Right lobe of liver (tissue), 6 donors: ENCODE measurements around the gene GTF2IRD1. TPM values are rescaled to one million over a fixed set of nuclear protein-coding genes. Genes with fewer than 3 reads are reported as not detected.

Experiments used
- ATAC-seq, 4 donors: fragments of 200-7000 bp; cut with Tn5 transposase; one replicate each; pipeline ENCODE4 v1.9.1; 2020; ENCODE audit warnings: mild to moderate bottlenecking in 4 of 4, moderate library complexity in 4 of 4
- DNase-seq, 3 donors: peaks; one replicate each; pipeline ENCODE4 v3.0.0-alpha.2; 2020
- H3K27ac ChIP-seq, 3 donors: fragments of 200-600 bp; one replicate each; pipeline ENCODE4 v1.8.0; 2022
- H3K27me3 ChIP-seq, 2 donors: fragments of 200-600 bp; one replicate each; pipeline ENCODE4 v1.8.0; 2022
- H3K36me3 ChIP-seq, 4 donors: fragments of 200-600 bp; sonication (generic) in 1 of 4; one replicate each; pipeline versions ENCODE4 v1.5.1 to v1.8.0; 2017 to 2022; ENCODE audit warnings: control low read depth in 1 of 4
- H3K4me1 ChIP-seq, 4 donors: fragments of 200-600 bp; sonication (generic) in 1 of 4; one replicate each; pipeline versions ENCODE4 v1.5.1 to v1.8.0; 2017 to 2022; ENCODE audit warnings: control low read depth in 1 of 4
- H3K4me3 ChIP-seq, 3 donors: fragments of 200-600 bp; one replicate each; pipeline ENCODE4 v1.8.0; 2022
- H3K9me3 ChIP-seq, 4 donors: fragments of 200-600 bp; sonication (generic) in 1 of 4; one replicate each; pipeline versions ENCODE4 v1.5.1 to v1.8.0; 2017 to 2022; ENCODE audit warnings: control low read depth in 1 of 4
- POLR2A ChIP-seq: fragments of 450-650 bp; IDR thresholded peaks from one replicate; pipeline ENCODE4 v1.6.1; 2017; ENCODE audit warnings: antibody characterized with exemption, mild to moderate bottlenecking
- WGBS: methylation state at CpG from one replicate; pipeline ENCODE4 v1.1.6; 2018; ENCODE audit warnings: low coverage, low lambda C conversion rate; ENCODE audit not compliant: insufficient coverage; ENCODE audit errors: missing lambda C conversion rate; 5-methylcytosine and 5-hydroxymethylcytosine counted together
- intact Hi-C, 2 donors: fragments of 100-400 bp; cut with DNase I; formaldehyde crosslinking; loops; one replicate each; pipeline versions ENCODE4 v1.11.2 to v1.14.1; 2022
- total RNA-seq, 6 experiments: library from RNA; depleted of rRNA in 2 of 6; stranded (reverse); fragments of >200 nt in 2 of 6; fragmentation: NEBNext Ultra II Directional in 3 of 6; extraction: Animal tissue kit (Norgen Biotek cat#: 25700) in 3 of 6; gene quantifications; one replicate each; pipeline versions ENCODE4 v1.1.0 to v1.2.4, GENCODE V29; 2016 to 2023
- TF ChIP-seq, protein P1 (sequence below), 4 donors: fragments of 200-600 bp in 3 of 4; fragments of 450-650 bp in 1 of 4; IDR thresholded peaks; one replicate each; pipeline versions ENCODE4 v1.5.1 to v1.8.0; 2016 to 2022; ENCODE audit warnings: antibody characterized with exemption in 4 of 4, mild to moderate bottlenecking in 2 of 4
- donor health status: DM: no; HTN: yes; CAD: no.
- donor health status: DM: no; HTN: no; CAD: no.
- donor health status: DM: no; HTN: no; CAD: no.
- donor health status: DM: no; HTN: yes; CAD: no.
- donor health status: DM: no; HTN: yes; CAD: no.

GTF2IRD1 gene
- total RNA-seq, 6 experiments from 2014 or later = 1.9 to 9.8 (median 6.5) TPM

DNA sequence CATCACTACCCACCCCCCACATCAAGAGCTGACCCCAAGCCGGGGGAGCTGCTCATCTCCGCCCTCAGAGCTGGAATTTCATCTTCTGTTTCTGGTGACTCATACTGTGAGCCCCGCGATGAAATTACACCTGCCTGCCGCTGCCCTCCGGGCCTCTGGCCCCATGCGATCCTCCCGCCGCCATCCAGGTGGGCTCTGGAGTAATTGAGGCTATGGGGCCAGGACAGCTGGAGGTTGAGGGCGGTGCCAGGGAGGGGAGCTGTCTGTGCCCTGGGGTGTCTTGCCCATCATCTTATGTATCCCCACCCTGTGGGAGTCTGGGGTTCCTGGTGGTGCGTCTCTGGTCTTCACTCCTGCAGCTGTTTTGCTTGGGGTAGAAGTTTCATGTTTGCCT lies 9.0 kb downstream of the GTF2IRD1 start:
- Histone ChIP-seq H3K9me3 (no peaks in the 10 kb centered on the region), H3K4me3 (no peak overlapping the region), H3K36me3 (no peaks in the 10 kb centered on the region), H3K27me3 (no peaks in the 10 kb centered on the region), H3K27ac (no peak overlapping the region), H3K4me1 (no peaks in the 10 kb centered on the region)
- no peak for DNase-seq
- 50% methylated on average over 2 of the region's 11 CpGs for WGBS
- no peak for ATAC-seq
- TF ChIP-seq, protein P1, sequence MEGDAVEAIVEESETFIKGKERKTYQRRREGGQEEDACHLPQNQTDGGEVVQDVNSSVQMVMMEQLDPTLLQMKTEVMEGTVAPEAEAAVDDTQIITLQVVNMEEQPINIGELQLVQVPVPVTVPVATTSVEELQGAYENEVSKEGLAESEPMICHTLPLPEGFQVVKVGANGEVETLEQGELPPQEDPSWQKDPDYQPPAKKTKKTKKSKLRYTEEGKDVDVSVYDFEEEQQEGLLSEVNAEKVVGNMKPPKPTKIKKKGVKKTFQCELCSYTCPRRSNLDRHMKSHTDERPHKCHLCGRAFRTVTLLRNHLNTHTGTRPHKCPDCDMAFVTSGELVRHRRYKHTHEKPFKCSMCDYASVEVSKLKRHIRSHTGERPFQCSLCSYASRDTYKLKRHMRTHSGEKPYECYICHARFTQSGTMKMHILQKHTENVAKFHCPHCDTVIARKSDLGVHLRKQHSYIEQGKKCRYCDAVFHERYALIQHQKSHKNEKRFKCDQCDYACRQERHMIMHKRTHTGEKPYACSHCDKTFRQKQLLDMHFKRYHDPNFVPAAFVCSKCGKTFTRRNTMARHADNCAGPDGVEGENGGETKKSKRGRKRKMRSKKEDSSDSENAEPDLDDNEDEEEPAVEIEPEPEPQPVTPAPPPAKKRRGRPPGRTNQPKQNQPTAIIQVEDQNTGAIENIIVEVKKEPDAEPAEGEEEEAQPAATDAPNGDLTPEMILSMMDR (IDR thresholded peaks at IDR 0.05) = no peak
- no peak for TF ChIP-seq POLR2A
- intact Hi-C loops = no loop called here

DNA sequence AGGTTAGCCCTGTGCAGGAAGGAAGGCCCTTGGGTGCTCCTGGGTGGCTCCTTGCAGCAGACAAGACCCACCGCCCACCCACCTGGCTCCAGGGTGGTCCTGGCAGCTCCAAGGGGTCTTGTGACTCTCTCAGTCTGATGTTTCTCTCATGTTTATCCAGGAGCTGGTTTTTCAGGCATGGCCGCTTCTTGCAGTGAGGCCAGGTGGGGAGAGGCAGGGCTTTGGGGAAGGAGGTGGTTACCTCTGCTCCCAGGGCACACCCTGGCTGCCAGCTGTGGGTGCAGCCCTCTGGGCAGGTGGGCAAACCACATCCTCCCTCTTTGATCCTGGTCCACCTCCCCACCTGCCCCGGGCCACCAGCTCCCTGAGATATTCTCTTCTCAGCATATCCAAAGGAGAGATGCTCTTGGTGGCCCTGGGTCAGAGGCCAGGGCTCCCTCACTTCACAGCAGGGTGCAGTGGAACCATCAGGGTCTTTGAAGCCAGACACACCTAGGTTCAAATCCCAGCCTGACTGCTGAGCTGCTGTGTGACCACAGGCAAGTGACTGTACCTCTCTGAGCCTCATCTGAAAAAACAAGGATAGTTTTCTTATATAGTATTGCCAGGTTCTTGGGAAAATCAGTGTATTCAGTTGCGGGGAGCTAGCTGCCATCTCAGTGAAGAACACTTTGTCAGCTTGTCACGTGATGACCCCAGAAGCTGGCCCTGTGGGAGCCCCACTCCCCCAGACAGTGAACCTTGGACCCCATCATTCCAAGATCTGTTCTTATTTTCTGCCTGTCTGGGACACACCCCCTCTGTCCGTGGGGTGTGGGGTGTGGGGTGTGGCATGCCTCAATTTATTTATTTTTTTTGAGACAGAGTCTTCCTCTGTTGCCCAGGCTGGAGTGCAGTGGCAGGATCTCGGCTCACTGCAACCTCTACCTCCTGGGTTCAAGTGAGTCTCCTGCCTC lies 11.5 kb downstream of the GTF2IRD1 start:
- 75% methylated on average over 2 of the region's 7 CpGs for WGBS
- Histone ChIP-seq H3K9me3 (no peaks in the 10 kb centered on the region), H3K27me3 (no peaks in the 10 kb centered on the region), H3K36me3 (no peaks in the 10 kb centered on the region), H3K27ac (no peak overlapping the region), H3K4me1 (no peaks in the 10 kb centered on the region), H3K4me3 (no peak overlapping the region)
- intact Hi-C loops = no loop called here
- peak in 1 of 4 donors; percentile 13 for ATAC-seq
- DNase-seq = no peak
- TF ChIP-seq, protein P1 (IDR thresholded peaks at IDR 0.05) = no peak
- TF ChIP-seq POLR2A = no peak

DNA sequence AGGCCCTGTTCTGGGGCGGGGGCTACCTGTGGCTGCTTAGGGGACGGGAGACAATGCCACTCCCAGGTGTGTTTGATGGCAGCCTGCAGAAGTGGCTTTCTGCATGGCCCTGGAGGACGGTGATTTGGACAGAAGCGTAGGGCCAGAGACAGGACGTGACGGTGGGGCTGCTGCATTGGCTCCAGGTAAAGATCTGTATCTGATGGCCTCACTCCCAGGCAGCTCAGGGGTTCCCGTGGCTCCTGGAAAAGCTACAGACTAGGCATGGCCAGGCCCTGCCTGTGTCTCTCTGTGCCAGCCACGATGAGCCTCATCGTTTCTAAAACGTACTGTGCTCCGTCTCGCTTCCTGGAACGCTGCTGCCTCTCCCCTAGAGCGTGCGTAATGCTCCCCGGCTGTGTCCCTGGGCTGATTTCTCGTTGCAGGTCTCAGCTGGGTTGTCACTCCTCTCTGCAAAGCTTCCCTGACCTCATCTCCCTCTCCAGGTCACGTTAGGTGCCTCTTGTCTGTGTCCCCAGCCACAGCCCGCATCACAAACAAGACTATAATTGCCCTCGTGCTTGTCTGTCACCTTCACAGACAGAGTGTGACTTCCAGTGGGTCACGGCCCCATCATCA lies 12.6 kb downstream of the GTF2IRD1 start:
- ATAC-seq (peak in 1 of 4 donors; percentile 10), DNase-seq (no peak)
- H3K4me3 ChIP-seq = no peak overlapping the region
- intact Hi-C loops = no loop called here
- WGBS = 71% methylated on average over 10 of the region's 21 CpGs
- H3K9me3 ChIP-seq = no peaks in the 10 kb centered on the region
- H3K36me3 ChIP-seq = no peaks in the 10 kb centered on the region
- no peak overlapping the region for H3K27ac ChIP-seq
- H3K27me3 ChIP-seq = no peaks in the 10 kb centered on the region
- TF ChIP-seq, protein P1 (IDR thresholded peaks at IDR 0.05) = no peak
- TF ChIP-seq POLR2A = no peak
- H3K4me1 ChIP-seq = no peaks in the 10 kb centered on the region

DNA sequence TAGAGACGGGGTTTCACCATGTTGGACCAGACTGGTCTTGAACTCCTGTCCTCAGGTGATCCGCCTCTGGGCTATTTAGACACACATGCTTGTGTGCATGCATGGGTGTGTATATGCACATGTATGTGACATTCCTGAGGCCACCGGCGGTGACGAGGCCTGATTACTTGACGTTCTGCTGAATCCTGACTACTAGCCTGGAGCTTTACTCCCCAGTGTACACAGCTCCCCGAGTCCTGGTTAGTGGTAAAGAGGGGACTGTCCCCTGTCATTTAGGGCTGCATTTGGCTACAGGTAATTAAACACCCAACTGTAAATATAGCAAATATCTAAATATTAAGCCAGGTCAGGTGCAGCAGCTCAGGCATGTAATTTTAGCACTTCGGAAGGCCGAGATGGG lies 14.2 kb downstream of the GTF2IRD1 start:
- Histone ChIP-seq H3K27ac (no peak overlapping the region), H3K27me3 (no peaks in the 10 kb centered on the region), H3K4me1 (no peaks in the 10 kb centered on the region), H3K9me3 (no peaks in the 10 kb centered on the region), H3K4me3 (no peak overlapping the region), H3K36me3 (no peaks in the 10 kb centered on the region)
- no peak for DNase-seq
- WGBS = 93% methylated on average over 8 of the region's 9 CpGs
- ATAC-seq = no peak
- TF ChIP-seq POLR2A = no peak
- TF ChIP-seq, protein P1 (IDR thresholded peaks at IDR 0.05) = no peak
- intact Hi-C loops = no loop called here
